Osteocyte (in vitro differentiated cells): ENCODE data around the gene NMRK1. TPM values are rescaled to one million over a fixed set of nuclear protein-coding genes. Genes with fewer than 3 reads are reported as not detected.

ENCODE experiments used
- DNase-seq: peaks from one replicate; pipeline ENCODE4 v3.0.0; 2021; ENCODE audit warnings: mixed read lengths; ENCODE audit not compliant: unreplicated experiment; ENCODE audit errors: extremely low spot score
- H3K27ac Mint-ChIP-seq: one replicate; pipeline ENCODE4 v1.8.0; 2021; ENCODE audit warnings: mild to moderate bottlenecking, mixed read lengths; ENCODE audit not compliant: unreplicated experiment
- H3K27me3 Mint-ChIP-seq: one replicate; pipeline ENCODE4 v1.8.0; 2021; ENCODE audit warnings: mixed read lengths; ENCODE audit not compliant: unreplicated experiment
- H3K36me3 Mint-ChIP-seq: one replicate; pipeline ENCODE4 v1.8.0; 2021; ENCODE audit warnings: mixed read lengths; ENCODE audit not compliant: unreplicated experiment
- H3K4me1 Mint-ChIP-seq: one replicate; pipeline ENCODE4 v1.8.0; 2021; ENCODE audit warnings: mixed read lengths; ENCODE audit not compliant: unreplicated experiment
- H3K4me3 Mint-ChIP-seq: one replicate; pipeline ENCODE4 v1.8.0; 2021; ENCODE audit warnings: mild to moderate bottlenecking, moderate library complexity, mixed read lengths; ENCODE audit not compliant: unreplicated experiment
- H3K9me3 Mint-ChIP-seq: one replicate; pipeline ENCODE4 v1.8.0; 2021; ENCODE audit warnings: mixed read lengths; ENCODE audit not compliant: unreplicated experiment
- CTCF ChIP-seq: fragments of 200-600 bp; sonication (generic); IDR thresholded peaks from 2 replicates; pipeline ENCODE4 v1.5.0; 2021; ENCODE audit warnings: antibody characterized with exemption, mild to moderate bottlenecking, moderate library complexity
- total RNA-seq: library from RNA; stranded (reverse); gene quantifications from 2 replicates; pipeline ENCODE4 v1.2.1, GENCODE V29; 2021

The NMRK1 gene
- total RNA-seq, 1 donor from 2014 or later, result 11.4 TPM

GRCh38 chr9:75090579-75090978 lies 2.6 kb upstream of the NMRK1 start:
- Mint-ChIP-seq H3K27ac (no peak overlapping the region), H3K27me3 (no peaks in the 10 kb centered on the region), H3K4me1 (peaks cover 32% of the 10 kb centered on the region), H3K36me3 (no peaks in the 10 kb centered on the region), H3K4me3 (no peak overlapping the region), H3K9me3 (no peaks in the 10 kb centered on the region)
- no peak for TF ChIP-seq CTCF
- DNase-seq, result no peak

GRCh38 chr9:75089373-75089766 lies 1.4 kb upstream of the NMRK1 start:
- H3K27ac Mint-ChIP-seq, result peak overlapping the region; percentile 95
- no peaks in the 10 kb centered on the region for H3K27me3 Mint-ChIP-seq
- H3K4me3 Mint-ChIP-seq, result peak overlapping the region; percentile 99
- no peak for DNase-seq
- TF ChIP-seq CTCF, result no peak
- H3K4me1 Mint-ChIP-seq, result peaks cover 32% of the 10 kb centered on the region
- no peaks in the 10 kb centered on the region for H3K36me3 Mint-ChIP-seq
- H3K9me3 Mint-ChIP-seq, result no peaks in the 10 kb centered on the region

- H3K27ac Mint-ChIP-seq, result peak overlapping the region; percentile 95
- TF ChIP-seq CTCF, result peak; percentile 47
- H3K27me3 Mint-ChIP-seq, result no peaks in the 10 kb centered on the region
- no peak for DNase-seq
- H3K4me3 Mint-ChIP-seq, result peak overlapping the region; percentile 99
- H3K36me3 Mint-ChIP-seq, result no peaks in the 10 kb centered on the region
- H3K9me3 Mint-ChIP-seq, result no peaks in the 10 kb centered on the region
- peaks cover 35% of the 10 kb centered on the region for H3K4me1 Mint-ChIP-seq
Measured at GRCh38 chr9:75088646-75089372, 854 bp upstream of the NMRK1 start.

- Mint-ChIP-seq H3K27me3 (no peaks in the 10 kb centered on the region), H3K4me3 (peak overlapping the region; percentile 93), H3K36me3 (peaks cover 3% of the 10 kb centered on the region), H3K4me1 (peaks cover 38% of the 10 kb centered on the region), H3K27ac (peak overlapping the region; percentile 87), H3K9me3 (no peaks in the 10 kb centered on the region)
- no peak for TF ChIP-seq CTCF
- DNase-seq, result no peak
Measured at GRCh38 chr9:75087289-75087823, 599 bp downstream of the NMRK1 start.

GRCh38 chr9:75086541-75087288 lies 1.2 kb downstream of the NMRK1 start:
- Mint-ChIP-seq H3K36me3 (peaks cover 7% of the 10 kb centered on the region), H3K27me3 (no peaks in the 10 kb centered on the region), H3K4me1 (peaks cover 38% of the 10 kb centered on the region), H3K9me3 (no peaks in the 10 kb centered on the region), H3K4me3 (peak overlapping the region; percentile 93), H3K27ac (peak overlapping the region; percentile 87)
- no peak for DNase-seq
- no peak for TF ChIP-seq CTCF
